IMR-90 (cell line): ENCODE measurements around the gene OR2M5. TPM values are rescaled to one million over a fixed set of nuclear protein-coding genes. Genes with fewer than 3 reads are reported as not detected.

Experiments
- ATAC-seq: fragments of 200-7000 bp; cut with Tn5 transposase; 2 replicates; pipeline ENCODE4 v1.9.1; 2020; ENCODE audit warnings: low read depth, mild to moderate bottlenecking, moderate library complexity
- BruUV-seq: library from RNA; stranded (reverse); fragments of 400-500 nt; replicated peaks from 2 replicates; lab custom pipeline; 2021; lab: Mats Ljungman, UMichigan
- CTCF ChIA-PET: fragments of 300-600 bp; formaldehyde crosslinking; extraction: SDS; loops from one replicate; lab custom pipeline; 2021; ENCODE audit warnings: antibody characterized with exemption; lab: Yijun Ruan, JAX
- POLR2A ChIA-PET: fragments of 300-600 bp; sonication (Branson Sonifier 250); formaldehyde crosslinking; loops from one replicate; lab custom pipeline; 2022; ENCODE audit warnings: antibody characterized with exemption; ENCODE audit not compliant: unreplicated experiment; lab: Charles Lee
- DNase-seq: peaks from one replicate; pipeline ENCODE4 v3.0.0; 2013
- H2AFZ ChIP-seq: replicated peaks from 2 replicates; pipeline ENCODE3; 2013; ENCODE audit warnings: low read length, mild to moderate bottlenecking; ENCODE audit not compliant: poor library complexity
- H2AK5ac ChIP-seq: 2 replicates; pipeline ENCODE4 v1.6.1; 2013; ENCODE audit warnings: low read depth, low read length, inconsistent platforms
- H2AK9ac ChIP-seq: replicated peaks from 2 replicates; pipeline ENCODE3; 2013; ENCODE audit warnings: mild to moderate bottlenecking, low read depth, low read length, moderate library complexity; ENCODE audit not compliant: poor library complexity
- H2BK120ac ChIP-seq: 2 replicates; pipeline ENCODE4 v1.6.1; 2013; ENCODE audit warnings: low read depth, low read length, inconsistent platforms
- H2BK15ac ChIP-seq: 3 replicates; pipeline ENCODE4 v1.6.1; 2013; ENCODE audit warnings: low read depth, low read length, inconsistent platforms
- H2BK20ac ChIP-seq: 2 replicates; pipeline ENCODE4 v1.6.1; 2013; ENCODE audit warnings: low read depth, mild to moderate bottlenecking, inconsistent platforms, low read length, moderate library complexity
- H2BK5ac ChIP-seq: 2 replicates; pipeline ENCODE4 v1.6.1; 2013; ENCODE audit warnings: mild to moderate bottlenecking, low read depth, low read length, inconsistent platforms; ENCODE audit not compliant: poor library complexity, severe bottlenecking
- H3K14ac ChIP-seq: replicated peaks from 2 replicates; pipeline ENCODE4 v1.6.1; 2013; ENCODE audit warnings: low read depth, low read length, inconsistent platforms
- H3K18ac ChIP-seq: 2 replicates; pipeline ENCODE4 v1.6.1; 2013; ENCODE audit warnings: low read depth, low read length, control low read depth
- H3K23ac ChIP-seq: 2 replicates; pipeline ENCODE4 v1.6.1; 2013; ENCODE audit warnings: low read depth, low read length, inconsistent platforms
- H3K27ac ChIP-seq: 2 replicates; pipeline ENCODE4 v1.5.1; 2013; ENCODE audit warnings: mild to moderate bottlenecking, control low read depth, low read length; ENCODE audit not compliant: insufficient read depth
- H3K27me3 ChIP-seq: 2 replicates; pipeline ENCODE4 v1.6.1; 2013; ENCODE audit warnings: low read length; ENCODE audit not compliant: control insufficient read depth, insufficient read depth
- H3K36me3 ChIP-seq: 2 replicates; pipeline ENCODE4 v1.6.1; 2013; ENCODE audit warnings: low read length, mixed read lengths; ENCODE audit not compliant: control insufficient read depth, insufficient read depth
- H3K4ac ChIP-seq: 2 replicates; pipeline ENCODE4 v1.6.1; 2013; ENCODE audit warnings: low read depth, low read length, inconsistent platforms
- H3K4me1 ChIP-seq: 2 replicates; pipeline ENCODE4 v1.6.1; 2013; ENCODE audit warnings: low read length, mixed read lengths; ENCODE audit not compliant: control insufficient read depth, insufficient read depth
- H3K4me2 ChIP-seq: 2 replicates; pipeline ENCODE4 v1.6.1; 2013; ENCODE audit warnings: low read depth, mild to moderate bottlenecking, control low read depth, low read length, moderate library complexity
- H3K4me3 ChIP-seq: 2 replicates; pipeline ENCODE4 v1.5.1; 2013; ENCODE audit warnings: low read depth, mild to moderate bottlenecking, control low read depth, low read length, moderate library complexity; ENCODE audit not compliant: insufficient read depth
- H3K56ac ChIP-seq: 2 replicates; pipeline ENCODE4 v1.6.1; 2013; ENCODE audit warnings: low read length, inconsistent platforms; ENCODE audit not compliant: insufficient read depth; ENCODE audit errors: extremely low read depth
- H3K79me1 ChIP-seq, 2 experiments: 2 replicates each; pipeline ENCODE4 v1.6.1; 2013; ENCODE audit warnings: low read length in 2 of 2, inconsistent platforms in 1 of 2, low read depth in 1 of 2
- H3K9ac ChIP-seq: 2 replicates; pipeline ENCODE4 v1.6.1; 2013; ENCODE audit warnings: low read depth, low read length, control low read depth
- H3K9me1 ChIP-seq: 2 replicates; pipeline ENCODE4 v1.6.1; 2013; ENCODE audit warnings: low read length, inconsistent platforms; ENCODE audit not compliant: insufficient read depth
- H3K9me3 ChIP-seq: 2 replicates; pipeline ENCODE4 v1.6.1; 2013; ENCODE audit warnings: low read length; ENCODE audit not compliant: control insufficient read depth, insufficient read depth
- H4K20me1 ChIP-seq: 2 replicates; pipeline ENCODE4 v1.6.1; 2013; ENCODE audit warnings: low read length, inconsistent platforms; ENCODE audit not compliant: insufficient read depth
- H4K5ac ChIP-seq: 2 replicates; pipeline ENCODE4 v1.6.1; 2013; ENCODE audit warnings: mild to moderate bottlenecking, low read depth, low read length, control low read depth
- H4K8ac ChIP-seq, 2 experiments: 2 replicates each; pipeline ENCODE4 v1.6.1; 2013; ENCODE audit warnings: low read depth in 2 of 2, low read length in 2 of 2, control low read depth in 1 of 2, inconsistent platforms in 1 of 2
- H4K91ac ChIP-seq: 2 replicates; pipeline ENCODE4 v1.6.1; 2013; ENCODE audit warnings: low read depth, low read length, inconsistent platforms; ENCODE audit not compliant: insufficient read depth
- CEBPB ChIP-seq: IDR thresholded peaks from 2 replicates; pipeline ENCODE4 v1.6.1; 2012; ENCODE audit warnings: low read depth, low read length, improper control_type of control experiment
- ELK1 ChIP-seq: fragments of 150-350 bp; IDR thresholded peaks from 2 replicates; pipeline ENCODE4 v1.6.1; 2016; ENCODE audit warnings: low read depth, mild to moderate bottlenecking, low read length, moderate library complexity, borderline replicate concordance
- FOS ChIP-seq: fragments of 150-350 bp; IDR thresholded peaks from 2 replicates; pipeline ENCODE4 v1.6.1; 2016; ENCODE audit warnings: low read depth, low read length
- MAFK ChIP-seq: IDR thresholded peaks from 2 replicates; pipeline ENCODE4 v1.6.1; 2012; ENCODE audit warnings: low read depth, low read length, improper control_type of control experiment
- NFE2L2 ChIP-seq: fragments of 150-350 bp; IDR thresholded peaks from 2 replicates; pipeline ENCODE4 v1.6.1; 2016; ENCODE audit warnings: low read depth, mild to moderate bottlenecking, low read length
- POLR2A ChIP-seq: IDR thresholded peaks from 2 replicates; pipeline ENCODE4 v1.6.1; 2012; ENCODE audit warnings: mild to moderate bottlenecking, low read depth, low read length
- RCOR1 ChIP-seq: IDR thresholded peaks from 2 replicates; pipeline ENCODE4 v1.6.1; 2012; ENCODE audit warnings: mild to moderate bottlenecking, low read length, improper control_type of control experiment; ENCODE audit not compliant: insufficient replicate concordance
- SMC3 ChIP-seq: fragments of 150-350 bp; IDR thresholded peaks from 2 replicates; pipeline ENCODE4 v1.6.1; 2016; ENCODE audit warnings: low read depth, mild to moderate bottlenecking, antibody characterized with exemption, low read length, moderate library complexity
- WGBS, 2 experiments: methylation state at CpG; one replicate each; pipeline versions ENCODE4 v1.1.5 to v1.1.7; 2013; ENCODE audit warnings: missing lambda C conversion rate in 2 of 2; ENCODE audit not compliant: insufficient read length in 1 of 2; ENCODE audit errors: extremely low coverage in 2 of 2; 5-methylcytosine and 5-hydroxymethylcytosine counted together
- dilution Hi-C: fragments of 300-500 bp; cut with HindIII; formaldehyde crosslinking; loops from one replicate; pipeline ENCODE4 v1.14.3; 2018; ENCODE audit warnings: low sequenced_read_pairs; ENCODE audit not compliant: unreplicated experiment
- in situ Hi-C: fragments of 300-500 bp; cut with MboI; formaldehyde crosslinking; loops from 3 replicates; pipeline ENCODE4 v1.14.3; 2019; ENCODE audit warnings: low sequenced_read_pairs, inconsistent platforms, mixed read lengths
- intact Hi-C: fragments of 100-400 bp; cut with micrococcal nuclease; formaldehyde crosslinking; loops from 2 replicates; pipeline ENCODE4 v1.10.0; 2022
- polyA plus RNA-seq, 3 experiments: library from polyadenylated mRNA; depleted of rRNA; stranded (reverse); fragments of >200 nt; gene quantifications; 2 replicates each; pipeline ENCODE4 v1.2.3, GENCODE V29; 2012; ENCODE audit warnings: low replicate concordance in 1 of 3
- total RNA-seq: library from RNA; depleted of rRNA; stranded (reverse); fragments of >200 nt; gene quantifications from 2 replicates; pipeline ENCODE4 v1.2.3, GENCODE V29; 2012

Gene OR2M5
- total and polyA plus RNA-seq, 2 of the 4 experiments (the other 2 are of a cell fraction), result not detected

GRCh38 chr1:248187363-248187762 is 42.4 kb downstream of the OR2M5 start:
- no peak overlapping the region for H4K8ac ChIP-seq
- no peak overlapping the region for H3K4me2 ChIP-seq
- no peak for ATAC-seq
- ChIA-PET CTCF (no interaction called here), POLR2A (no interaction called here)
- H3K9me3 ChIP-seq, result peaks cover 16% of the 10 kb centered on the region
- no peak overlapping the region for H3K4me3 ChIP-seq
- no peaks in the 10 kb centered on the region for H3K36me3 ChIP-seq
- intact Hi-C loops, result no loop called here
- no peak overlapping the region for H3K27ac ChIP-seq
- H3K9ac ChIP-seq, result no peak overlapping the region
- H2AK5ac ChIP-seq, result no peak overlapping the region
- H2BK5ac ChIP-seq, result no peak overlapping the region
- no peak overlapping the region for H2AFZ ChIP-seq
- no peak overlapping the region for H2BK20ac ChIP-seq
- H4K91ac ChIP-seq, result no peak overlapping the region
- H2AK9ac ChIP-seq, result no peak overlapping the region
- H3K4ac ChIP-seq, result no peak overlapping the region
- no peak for DNase-seq
- H3K27me3 ChIP-seq, result no peaks in the 10 kb centered on the region
- in situ Hi-C loops, result no loop called here
- BruUV-seq, result no TSS peak
- no peak for TF ChIP-seq POLR2A
- 0 out of 2 replicates have a peak, but pooled peaks have one; percentile 9 for TF ChIP-seq MAFK
- no peak for TF ChIP-seq ELK1
- TF ChIP-seq CEBPB, result no peak
- TF ChIP-seq RCOR1, result no peak
- TF ChIP-seq NFE2L2, result peak; percentile 72
- no peak for TF ChIP-seq FOS
- TF ChIP-seq SMC3, result no peak
- H2BK120ac ChIP-seq, result no peak overlapping the region
- no peak overlapping the region for H3K18ac ChIP-seq
- no peaks in the 10 kb centered on the region for H3K4me1 ChIP-seq
- no peak overlapping the region for H3K56ac ChIP-seq
- H3K23ac ChIP-seq, result no peak overlapping the region
- no peaks in the 10 kb centered on the region for H4K20me1 ChIP-seq
- no peaks in the 10 kb centered on the region for H3K79me1 ChIP-seq
- no peak overlapping the region for H4K5ac ChIP-seq
- H2BK15ac ChIP-seq, result no peak overlapping the region
- H3K9me1 ChIP-seq, result no peaks in the 10 kb centered on the region
- WGBS, 2 experiments, result no CpG with 5 or more reads among the region's 3 CpGs
- no peak overlapping the region for H3K14ac ChIP-seq
- dilution Hi-C loops, result no loop called here
